IMR-90 (cell line): ENCODE data around the gene PSMA2. TPM values are rescaled to one million over a fixed set of nuclear protein-coding genes. Genes with fewer than 3 reads are reported as not detected.

Experiments
- ATAC-seq: fragments of 200-7000 bp; cut with Tn5 transposase; 2 replicates; pipeline ENCODE4 v1.9.1; 2020; ENCODE audit warnings: low read depth, mild to moderate bottlenecking, moderate library complexity
- BruUV-seq: library from RNA; stranded (reverse); fragments of 400-500 nt; replicated peaks from 2 replicates; lab custom pipeline; 2021; lab: Mats Ljungman, UMichigan
- CTCF ChIA-PET: fragments of 300-600 bp; formaldehyde crosslinking; extraction: SDS; loops from one replicate; lab custom pipeline; 2021; ENCODE audit warnings: antibody characterized with exemption; lab: Yijun Ruan, JAX
- POLR2A ChIA-PET: fragments of 300-600 bp; sonication (Branson Sonifier 250); formaldehyde crosslinking; loops from one replicate; lab custom pipeline; 2022; ENCODE audit warnings: antibody characterized with exemption; ENCODE audit not compliant: unreplicated experiment; lab: Charles Lee
- DNase-seq: peaks from one replicate; pipeline ENCODE4 v3.0.0; 2013
- H2AFZ ChIP-seq: replicated peaks from 2 replicates; pipeline ENCODE3; 2013; ENCODE audit warnings: low read length, mild to moderate bottlenecking; ENCODE audit not compliant: poor library complexity
- H2AK5ac ChIP-seq: 2 replicates; pipeline ENCODE4 v1.6.1; 2013; ENCODE audit warnings: low read depth, low read length, inconsistent platforms
- H2AK9ac ChIP-seq: replicated peaks from 2 replicates; pipeline ENCODE3; 2013; ENCODE audit warnings: mild to moderate bottlenecking, low read depth, low read length, moderate library complexity; ENCODE audit not compliant: poor library complexity
- H2BK120ac ChIP-seq: 2 replicates; pipeline ENCODE4 v1.6.1; 2013; ENCODE audit warnings: low read depth, low read length, inconsistent platforms
- H2BK15ac ChIP-seq: 3 replicates; pipeline ENCODE4 v1.6.1; 2013; ENCODE audit warnings: low read depth, low read length, inconsistent platforms
- H2BK20ac ChIP-seq: 2 replicates; pipeline ENCODE4 v1.6.1; 2013; ENCODE audit warnings: low read depth, mild to moderate bottlenecking, inconsistent platforms, low read length, moderate library complexity
- H2BK5ac ChIP-seq: 2 replicates; pipeline ENCODE4 v1.6.1; 2013; ENCODE audit warnings: mild to moderate bottlenecking, low read depth, low read length, inconsistent platforms; ENCODE audit not compliant: poor library complexity, severe bottlenecking
- H3K14ac ChIP-seq: replicated peaks from 2 replicates; pipeline ENCODE4 v1.6.1; 2013; ENCODE audit warnings: low read depth, low read length, inconsistent platforms
- H3K18ac ChIP-seq: 2 replicates; pipeline ENCODE4 v1.6.1; 2013; ENCODE audit warnings: low read depth, low read length, control low read depth
- H3K23ac ChIP-seq: 2 replicates; pipeline ENCODE4 v1.6.1; 2013; ENCODE audit warnings: low read depth, low read length, inconsistent platforms
- H3K27ac ChIP-seq: 2 replicates; pipeline ENCODE4 v1.5.1; 2013; ENCODE audit warnings: mild to moderate bottlenecking, control low read depth, low read length; ENCODE audit not compliant: insufficient read depth
- H3K27me3 ChIP-seq: 2 replicates; pipeline ENCODE4 v1.6.1; 2013; ENCODE audit warnings: low read length; ENCODE audit not compliant: control insufficient read depth, insufficient read depth
- H3K36me3 ChIP-seq: 2 replicates; pipeline ENCODE4 v1.6.1; 2013; ENCODE audit warnings: low read length, mixed read lengths; ENCODE audit not compliant: control insufficient read depth, insufficient read depth
- H3K4ac ChIP-seq: 2 replicates; pipeline ENCODE4 v1.6.1; 2013; ENCODE audit warnings: low read depth, low read length, inconsistent platforms
- H3K4me1 ChIP-seq: 2 replicates; pipeline ENCODE4 v1.6.1; 2013; ENCODE audit warnings: low read length, mixed read lengths; ENCODE audit not compliant: control insufficient read depth, insufficient read depth
- H3K4me2 ChIP-seq: 2 replicates; pipeline ENCODE4 v1.6.1; 2013; ENCODE audit warnings: low read depth, mild to moderate bottlenecking, control low read depth, low read length, moderate library complexity
- H3K4me3 ChIP-seq: 2 replicates; pipeline ENCODE4 v1.5.1; 2013; ENCODE audit warnings: low read depth, mild to moderate bottlenecking, control low read depth, low read length, moderate library complexity; ENCODE audit not compliant: insufficient read depth
- H3K56ac ChIP-seq: 2 replicates; pipeline ENCODE4 v1.6.1; 2013; ENCODE audit warnings: low read length, inconsistent platforms; ENCODE audit not compliant: insufficient read depth; ENCODE audit errors: extremely low read depth
- H3K79me1 ChIP-seq, 2 experiments: 2 replicates each; pipeline ENCODE4 v1.6.1; 2013; ENCODE audit warnings: low read length in 2 of 2, inconsistent platforms in 1 of 2, low read depth in 1 of 2
- H3K9ac ChIP-seq: 2 replicates; pipeline ENCODE4 v1.6.1; 2013; ENCODE audit warnings: low read depth, low read length, control low read depth
- H3K9me1 ChIP-seq: 2 replicates; pipeline ENCODE4 v1.6.1; 2013; ENCODE audit warnings: low read length, inconsistent platforms; ENCODE audit not compliant: insufficient read depth
- H3K9me3 ChIP-seq: 2 replicates; pipeline ENCODE4 v1.6.1; 2013; ENCODE audit warnings: low read length; ENCODE audit not compliant: control insufficient read depth, insufficient read depth
- H4K20me1 ChIP-seq: 2 replicates; pipeline ENCODE4 v1.6.1; 2013; ENCODE audit warnings: low read length, inconsistent platforms; ENCODE audit not compliant: insufficient read depth
- H4K5ac ChIP-seq: 2 replicates; pipeline ENCODE4 v1.6.1; 2013; ENCODE audit warnings: mild to moderate bottlenecking, low read depth, low read length, control low read depth
- H4K8ac ChIP-seq, 2 experiments: 2 replicates each; pipeline ENCODE4 v1.6.1; 2013; ENCODE audit warnings: low read depth in 2 of 2, low read length in 2 of 2, control low read depth in 1 of 2, inconsistent platforms in 1 of 2
- H4K91ac ChIP-seq: 2 replicates; pipeline ENCODE4 v1.6.1; 2013; ENCODE audit warnings: low read depth, low read length, inconsistent platforms; ENCODE audit not compliant: insufficient read depth
- BHLHE40 ChIP-seq: fragments of 150-350 bp; IDR thresholded peaks from 2 replicates; pipeline ENCODE4 v1.6.1; 2016; ENCODE audit warnings: mild to moderate bottlenecking, low read depth, low read length
- CEBPB ChIP-seq: IDR thresholded peaks from 2 replicates; pipeline ENCODE4 v1.6.1; 2012; ENCODE audit warnings: low read depth, low read length, improper control_type of control experiment
- FOS ChIP-seq: fragments of 150-350 bp; IDR thresholded peaks from 2 replicates; pipeline ENCODE4 v1.6.1; 2016; ENCODE audit warnings: low read depth, low read length
- MAFK ChIP-seq: IDR thresholded peaks from 2 replicates; pipeline ENCODE4 v1.6.1; 2012; ENCODE audit warnings: low read depth, low read length, improper control_type of control experiment
- MAZ ChIP-seq: IDR thresholded peaks from 2 replicates; pipeline ENCODE4 v1.6.1; 2012; ENCODE audit warnings: low read depth, mild to moderate bottlenecking, low read length, improper control_type of control experiment, moderate library complexity, borderline replicate concordance
- MXI1 ChIP-seq: IDR thresholded peaks from 2 replicates; pipeline ENCODE4 v1.6.1; 2012; ENCODE audit warnings: low read depth, mild to moderate bottlenecking, low read length, moderate library complexity, borderline replicate concordance
- NFE2L2 ChIP-seq: fragments of 150-350 bp; IDR thresholded peaks from 2 replicates; pipeline ENCODE4 v1.6.1; 2016; ENCODE audit warnings: low read depth, mild to moderate bottlenecking, low read length
- RFX5 ChIP-seq: IDR thresholded peaks from 2 replicates; pipeline ENCODE4 v1.8.0; 2012; ENCODE audit warnings: low read depth, mild to moderate bottlenecking, low read length, moderate library complexity
- WGBS, 2 experiments: methylation state at CpG; one replicate each; pipeline versions ENCODE4 v1.1.5 to v1.1.7; 2013; ENCODE audit warnings: missing lambda C conversion rate in 2 of 2; ENCODE audit not compliant: insufficient read length in 1 of 2; ENCODE audit errors: extremely low coverage in 2 of 2; 5-methylcytosine and 5-hydroxymethylcytosine counted together
- dilution Hi-C: fragments of 300-500 bp; cut with HindIII; formaldehyde crosslinking; loops from one replicate; pipeline ENCODE4 v1.14.3; 2018; ENCODE audit warnings: low sequenced_read_pairs; ENCODE audit not compliant: unreplicated experiment
- in situ Hi-C: fragments of 300-500 bp; cut with MboI; formaldehyde crosslinking; loops from 3 replicates; pipeline ENCODE4 v1.14.3; 2019; ENCODE audit warnings: low sequenced_read_pairs, inconsistent platforms, mixed read lengths
- intact Hi-C: fragments of 100-400 bp; cut with micrococcal nuclease; formaldehyde crosslinking; loops from 2 replicates; pipeline ENCODE4 v1.10.0; 2022
- polyA plus RNA-seq, 3 experiments: library from polyadenylated mRNA; depleted of rRNA; stranded (reverse); fragments of >200 nt; gene quantifications; 2 replicates each; pipeline ENCODE4 v1.2.3, GENCODE V29; 2012; ENCODE audit warnings: low replicate concordance in 1 of 3
- total RNA-seq: library from RNA; depleted of rRNA; stranded (reverse); fragments of >200 nt; gene quantifications from 2 replicates; pipeline ENCODE4 v1.2.3, GENCODE V29; 2012
- TF ChIP-seq, protein P1 (sequence below): fragments of 150-350 bp; IDR thresholded peaks from 2 replicates; pipeline ENCODE4 v1.6.1; 2017; ENCODE audit warnings: mild to moderate bottlenecking, antibody characterized with exemption, low read length, low read depth
- TF ChIP-seq, protein P2 (sequence below): conservative IDR thresholded peaks from 2 replicates; pipeline ENCODE4 v1.5.1; 2012; ENCODE audit warnings: mild to moderate bottlenecking, low read depth, low read length, improper control_type of control experiment

The PSMA2 gene
- total and polyA plus RNA-seq, 2 of the 4 experiments (the other 2 are of a cell fraction), result 106 to 138 TPM

DNA sequence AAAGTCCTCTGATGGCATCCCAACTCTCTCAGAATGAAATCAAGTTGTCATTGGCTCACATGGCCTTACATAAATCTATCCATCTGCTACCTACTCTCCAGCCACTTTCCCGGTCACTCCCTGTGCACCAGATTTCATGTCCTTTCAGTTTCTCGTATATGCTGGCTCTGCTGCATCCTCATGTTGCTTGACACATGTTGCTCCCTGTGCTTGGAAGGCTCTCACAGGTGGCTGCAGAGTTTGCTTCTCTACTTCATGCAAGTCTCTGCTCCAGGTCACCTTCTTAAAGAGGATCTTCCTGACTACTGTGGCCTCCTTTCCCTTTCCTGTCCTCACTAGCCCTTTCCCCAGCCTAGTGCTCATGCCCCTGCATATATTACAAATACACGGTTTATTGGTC is 48.5 kb upstream of the PSMA2 start (continued):
- TF ChIP-seq, protein P1, sequence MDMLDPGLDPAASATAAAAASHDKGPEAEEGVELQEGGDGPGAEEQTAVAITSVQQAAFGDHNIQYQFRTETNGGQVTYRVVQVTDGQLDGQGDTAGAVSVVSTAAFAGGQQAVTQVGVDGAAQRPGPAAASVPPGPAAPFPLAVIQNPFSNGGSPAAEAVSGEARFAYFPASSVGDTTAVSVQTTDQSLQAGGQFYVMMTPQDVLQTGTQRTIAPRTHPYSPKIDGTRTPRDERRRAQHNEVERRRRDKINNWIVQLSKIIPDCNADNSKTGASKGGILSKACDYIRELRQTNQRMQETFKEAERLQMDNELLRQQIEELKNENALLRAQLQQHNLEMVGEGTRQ, result no peak
- no peak for TF ChIP-seq MAFK
- no peak for TF ChIP-seq MAZ

DNA sequence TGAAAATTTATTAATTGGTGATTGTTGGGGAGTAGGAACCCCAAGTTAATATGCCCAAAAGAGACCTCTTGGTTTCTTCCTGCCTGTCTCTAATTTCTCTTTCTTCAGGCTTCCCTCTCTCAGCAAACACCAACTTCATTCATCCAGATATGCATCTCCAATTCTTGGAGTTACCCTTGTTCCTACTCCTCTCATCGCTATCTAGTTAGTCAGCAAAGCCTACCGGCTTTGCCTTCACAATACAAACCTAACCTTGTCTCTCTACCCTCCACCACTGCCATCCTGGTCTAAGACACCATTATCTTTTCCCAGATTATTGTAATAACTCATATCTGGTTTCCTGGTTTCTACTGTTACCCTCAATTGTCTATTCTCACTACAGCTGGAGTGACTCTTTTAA is 48.1 kb upstream of the PSMA2 start:
- H4K5ac ChIP-seq, result no peak overlapping the region
- no peak overlapping the region for H3K4me2 ChIP-seq
- in situ Hi-C loops (no loop called here), dilution Hi-C loops (no loop called here), intact Hi-C loops (no loop called here)
- H3K23ac ChIP-seq, result no peak overlapping the region
- no peaks in the 10 kb centered on the region for H3K36me3 ChIP-seq
- H2AK9ac ChIP-seq, result no peak overlapping the region
- no peak overlapping the region for H3K18ac ChIP-seq
- TF ChIP-seq CEBPB (no peak), NFE2L2 (no peak), MAFK (no peak), MXI1 (no peak), RFX5 (no peak), FOS (no peak), BHLHE40 (no peak)
- TF ChIP-seq, protein P2, sequence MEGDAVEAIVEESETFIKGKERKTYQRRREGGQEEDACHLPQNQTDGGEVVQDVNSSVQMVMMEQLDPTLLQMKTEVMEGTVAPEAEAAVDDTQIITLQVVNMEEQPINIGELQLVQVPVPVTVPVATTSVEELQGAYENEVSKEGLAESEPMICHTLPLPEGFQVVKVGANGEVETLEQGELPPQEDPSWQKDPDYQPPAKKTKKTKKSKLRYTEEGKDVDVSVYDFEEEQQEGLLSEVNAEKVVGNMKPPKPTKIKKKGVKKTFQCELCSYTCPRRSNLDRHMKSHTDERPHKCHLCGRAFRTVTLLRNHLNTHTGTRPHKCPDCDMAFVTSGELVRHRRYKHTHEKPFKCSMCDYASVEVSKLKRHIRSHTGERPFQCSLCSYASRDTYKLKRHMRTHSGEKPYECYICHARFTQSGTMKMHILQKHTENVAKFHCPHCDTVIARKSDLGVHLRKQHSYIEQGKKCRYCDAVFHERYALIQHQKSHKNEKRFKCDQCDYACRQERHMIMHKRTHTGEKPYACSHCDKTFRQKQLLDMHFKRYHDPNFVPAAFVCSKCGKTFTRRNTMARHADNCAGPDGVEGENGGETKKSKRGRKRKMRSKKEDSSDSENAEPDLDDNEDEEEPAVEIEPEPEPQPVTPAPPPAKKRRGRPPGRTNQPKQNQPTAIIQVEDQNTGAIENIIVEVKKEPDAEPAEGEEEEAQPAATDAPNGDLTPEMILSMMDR, result no peak
- H2BK15ac ChIP-seq, result no peak overlapping the region
- POLR2A ChIA-PET, result no interaction called here
- H3K9me3 ChIP-seq, result no peaks in the 10 kb centered on the region
- H4K8ac ChIP-seq, result no peak overlapping the region
- H3K27me3 ChIP-seq, result peaks cover 4% of the 10 kb centered on the region; the same call in 1 of the 2 replicates
- no peak overlapping the region for H3K27ac ChIP-seq
- no peak overlapping the region for H2BK5ac ChIP-seq
- H2BK120ac ChIP-seq, result no peak overlapping the region
- no peak overlapping the region for H2AFZ ChIP-seq
- ATAC-seq, result no peak
- no peak overlapping the region for H3K4me3 ChIP-seq
- WGBS, 2 experiments, result 58% methylated on average over 2 of the region's 2 CpGs; no CpG with 5 or more reads in 1 of the 2 experiments
- H4K91ac ChIP-seq, result no peak overlapping the region
- H3K4me1 ChIP-seq, result no peaks in the 10 kb centered on the region
- no peak overlapping the region for H2BK20ac ChIP-seq
- BruUV-seq, result no TSS peak
- CTCF ChIA-PET, result no interaction called here
- no peak overlapping the region for H3K4ac ChIP-seq
- no peaks in the 10 kb centered on the region for H4K20me1 ChIP-seq
- no peaks in the 10 kb centered on the region for H3K9me1 ChIP-seq
- no peak overlapping the region for H3K56ac ChIP-seq
- no peak overlapping the region for H2AK5ac ChIP-seq
- no peak overlapping the region for H3K14ac ChIP-seq
- H3K79me1 ChIP-seq, result no peaks in the 10 kb centered on the region
- no peak overlapping the region for H3K9ac ChIP-seq
- no peak for DNase-seq
